ENCODE data around the gene MTFR1L.

- no peak for TF ChIP-seq POLR2A (IDR thresholded peaks at IDR 0.05)
- no peak for TF ChIP-seq CTCF (IDR thresholded peaks at IDR 0.05)
- peak; percentile 63 to 85 (median 76) for TF ChIP-seq POLR2AphosphoS5 (IDR thresholded peaks at IDR 0.05)
These were observed 39.4 kb downstream of the MTFR1L start, which contains the start of gene AUNIP for GRCh38 chr1:25858906-25859789.

Data from breast epithelium (tissue), 3 donors.